DOHH2 (cell line): ENCODE measurements around the gene ZFYVE26.

ENCODE experiments used
- H3F3A ChIP-seq: fragments of 200-600 bp; sonication (generic), shearing (Covaris generic); 2 replicates; pipeline ENCODE4 v1.6.0; 2016; ENCODE audit warnings: antibody characterized with exemption, mild to moderate bottlenecking; ENCODE audit not compliant: control insufficient read depth, insufficient read depth
- H3K27ac ChIP-seq: fragments of 200-600 bp; sonication (generic); 2 replicates; pipeline ENCODE4 v1.5.1; 2014; ENCODE audit warnings: low read depth, mild to moderate bottlenecking, low read length, moderate library complexity
- H3K27me3 ChIP-seq: fragments of 200-600 bp; sonication (generic); 2 replicates; pipeline ENCODE4 v1.6.1; 2014; ENCODE audit warnings: mild to moderate bottlenecking, low read length, mixed read lengths; ENCODE audit not compliant: control insufficient read depth
- H3K36me3 ChIP-seq: fragments of 200-600 bp; sonication (generic); 2 replicates; pipeline ENCODE4 v1.6.1; 2014; ENCODE audit warnings: mild to moderate bottlenecking, low read length, moderate library complexity, mixed read lengths; ENCODE audit not compliant: control insufficient read depth
- H3K4me1 ChIP-seq: fragments of 200-600 bp; sonication (generic); 2 replicates; pipeline ENCODE4 v1.6.1; 2014; ENCODE audit warnings: mild to moderate bottlenecking, low read length, mixed read lengths; ENCODE audit not compliant: control insufficient read depth
- H3K4me2 ChIP-seq: fragments of 200-600 bp; sonication (generic); 2 replicates; pipeline ENCODE4 v1.6.0; 2014; ENCODE audit warnings: mild to moderate bottlenecking, low read length, moderate library complexity
- H3K4me3 ChIP-seq: fragments of 200-600 bp; sonication (generic); 2 replicates; pipeline ENCODE4 v1.5.1; 2014; ENCODE audit warnings: mild to moderate bottlenecking, low read length, mixed read lengths
- H3K79me2 ChIP-seq: fragments of 200-600 bp; sonication (generic); 2 replicates; pipeline ENCODE4 v1.6.1; 2014; ENCODE audit warnings: mild to moderate bottlenecking, low read length, mixed read lengths; ENCODE audit not compliant: control insufficient read depth
- H3K9me2 ChIP-seq: fragments of 200-600 bp; sonication (generic); replicated peaks from 2 replicates; pipeline ENCODE4 v1.6.1; 2014; ENCODE audit warnings: mild to moderate bottlenecking, low read length, mixed read lengths; ENCODE audit not compliant: control insufficient read depth
- H3K9me3 ChIP-seq: fragments of 200-600 bp; sonication (generic); 2 replicates; pipeline ENCODE4 v1.6.1; 2014; ENCODE audit warnings: antibody characterized with exemption, low read length, mixed read lengths; ENCODE audit not compliant: control insufficient read depth, insufficient read depth
- H4K20me1 ChIP-seq: fragments of 200-600 bp; sonication (generic); 2 replicates; pipeline ENCODE4 v1.6.0; 2014; ENCODE audit warnings: low read depth, mild to moderate bottlenecking, antibody characterized with exemption, low read length, moderate library complexity; ENCODE audit not compliant: control insufficient read depth, insufficient read depth
- EZH2phosphoT487 ChIP-seq: fragments of 200-600 bp; sonication (generic); IDR thresholded peaks from 2 replicates; pipeline ENCODE4 v1.6.1; 2017; ENCODE audit warnings: borderline replicate concordance, mild to moderate bottlenecking, antibody characterized with exemption, low read length, moderate library complexity, mixed read lengths
- TF ChIP-seq, protein P1 (sequence below): fragments of 200-600 bp; sonication (generic); IDR thresholded peaks from one replicate; pipeline ENCODE4 v1.5.1; 2014; ENCODE audit warnings: antibody characterized with exemption, mild to moderate bottlenecking, low read depth, low read length; ENCODE audit not compliant: poor library complexity, severe bottlenecking

Gene ZFYVE26

GRCh38 chr14:67785270-67786109, 30.9 kb downstream of the ZFYVE26 start:
- Histone ChIP-seq H3K36me3 (peaks cover 93% of the 10 kb centered on the region), H4K20me1 (no peaks in the 10 kb centered on the region)

GRCh38 chr14:67784244-67784823, 32.1 kb downstream of the ZFYVE26 start:
- H3K27ac ChIP-seq: no peak overlapping the region
- H3F3A ChIP-seq: no peaks in the 10 kb centered on the region
- H3K79me2 ChIP-seq: no peaks in the 10 kb centered on the region
- no peaks in the 10 kb centered on the region for H3K9me3 ChIP-seq
- no peak overlapping the region for H3K4me3 ChIP-seq
- H3K4me1 ChIP-seq: no peaks in the 10 kb centered on the region
- no peaks in the 10 kb centered on the region for H3K27me3 ChIP-seq
- no peaks in the 10 kb centered on the region for H3K9me2 ChIP-seq
- H3K4me2 ChIP-seq: no peak overlapping the region
- TF ChIP-seq, protein P1, sequence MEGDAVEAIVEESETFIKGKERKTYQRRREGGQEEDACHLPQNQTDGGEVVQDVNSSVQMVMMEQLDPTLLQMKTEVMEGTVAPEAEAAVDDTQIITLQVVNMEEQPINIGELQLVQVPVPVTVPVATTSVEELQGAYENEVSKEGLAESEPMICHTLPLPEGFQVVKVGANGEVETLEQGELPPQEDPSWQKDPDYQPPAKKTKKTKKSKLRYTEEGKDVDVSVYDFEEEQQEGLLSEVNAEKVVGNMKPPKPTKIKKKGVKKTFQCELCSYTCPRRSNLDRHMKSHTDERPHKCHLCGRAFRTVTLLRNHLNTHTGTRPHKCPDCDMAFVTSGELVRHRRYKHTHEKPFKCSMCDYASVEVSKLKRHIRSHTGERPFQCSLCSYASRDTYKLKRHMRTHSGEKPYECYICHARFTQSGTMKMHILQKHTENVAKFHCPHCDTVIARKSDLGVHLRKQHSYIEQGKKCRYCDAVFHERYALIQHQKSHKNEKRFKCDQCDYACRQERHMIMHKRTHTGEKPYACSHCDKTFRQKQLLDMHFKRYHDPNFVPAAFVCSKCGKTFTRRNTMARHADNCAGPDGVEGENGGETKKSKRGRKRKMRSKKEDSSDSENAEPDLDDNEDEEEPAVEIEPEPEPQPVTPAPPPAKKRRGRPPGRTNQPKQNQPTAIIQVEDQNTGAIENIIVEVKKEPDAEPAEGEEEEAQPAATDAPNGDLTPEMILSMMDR: no peak
- no peak for TF ChIP-seq EZH2phosphoT487
- H3K36me3 ChIP-seq: peaks cover 81% of the 10 kb centered on the region
- H4K20me1 ChIP-seq: no peaks in the 10 kb centered on the region

More at GRCh38 chr14:67785270-67786109, 30.9 kb downstream of the ZFYVE26 start:
- no peak overlapping the region for H3K4me2 ChIP-seq
- no peaks in the 10 kb centered on the region for H3K9me2 ChIP-seq
- H3K4me1 ChIP-seq: no peaks in the 10 kb centered on the region
- no peaks in the 10 kb centered on the region for H3K9me3 ChIP-seq
- H3K27me3 ChIP-seq: no peaks in the 10 kb centered on the region
- TF ChIP-seq, protein P1: no peak
- no peak for TF ChIP-seq EZH2phosphoT487
- H3F3A ChIP-seq: no peaks in the 10 kb centered on the region
- H3K79me2 ChIP-seq: no peaks in the 10 kb centered on the region
- H3K27ac ChIP-seq: no peak overlapping the region
- H3K4me3 ChIP-seq: no peak overlapping the region

GRCh38 chr14:67782090-67782489, 34.3 kb downstream of the ZFYVE26 start:
- Histone ChIP-seq H3K27ac (no peak overlapping the region), H3K36me3 (peaks cover 81% of the 10 kb centered on the region), H3K27me3 (no peaks in the 10 kb centered on the region), H3F3A (no peaks in the 10 kb centered on the region), H4K20me1 (no peaks in the 10 kb centered on the region), H3K4me1 (no peaks in the 10 kb centered on the region), H3K4me2 (no peak overlapping the region), H3K9me2 (no peaks in the 10 kb centered on the region), H3K4me3 (no peak overlapping the region), H3K9me3 (no peaks in the 10 kb centered on the region), H3K79me2 (no peaks in the 10 kb centered on the region)
- TF ChIP-seq EZH2phosphoT487: no peak
- TF ChIP-seq, protein P1: no peak
